ENCODE measurements around the gene LRRC63.

Gene LRRC63

DNA sequence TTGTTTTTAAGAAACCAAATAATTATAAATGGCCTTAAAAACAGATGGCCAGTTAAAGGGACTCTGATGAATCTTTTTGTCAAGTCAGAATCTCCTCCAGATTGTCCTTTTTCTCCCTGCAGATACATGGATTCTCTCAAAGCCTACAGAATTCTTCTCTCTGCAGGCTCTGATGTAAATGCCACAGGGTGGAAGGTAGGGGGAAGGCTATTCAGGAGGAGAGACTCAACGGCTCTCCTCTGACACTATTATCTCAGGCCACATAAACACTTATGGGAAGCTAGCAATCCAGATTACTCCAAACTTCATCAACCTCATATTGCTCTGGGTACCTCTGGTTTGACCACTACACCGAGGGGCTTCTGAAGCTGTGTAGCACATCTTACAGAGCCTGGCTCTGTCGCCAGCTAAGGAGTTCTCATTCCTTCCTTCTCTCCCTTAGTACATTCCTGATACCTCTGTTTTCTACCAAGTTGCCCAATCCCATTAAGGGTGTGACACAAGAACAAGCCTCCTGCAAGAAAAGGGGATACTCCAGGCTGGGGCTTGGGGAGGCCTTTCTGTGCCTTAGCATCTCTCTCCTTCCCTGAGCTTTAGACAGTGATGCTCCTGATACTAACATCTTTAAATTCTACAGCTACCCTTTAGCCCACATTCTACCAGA lies 44.6 kb upstream of the LRRC63 start:
- H3K27ac ChIP-seq: no peak overlapping the region
- H3K4me3 ChIP-seq (ENCODE audit: low read depth, low read length): no peak overlapping the region
- H3K9me3 ChIP-seq (ENCODE audit: severe bottlenecking): no peaks in the 10 kb centered on the region
- no peaks in the 10 kb centered on the region for H3K27me3 ChIP-seq (ENCODE audit: insufficient read depth, low read depth, severe bottlenecking)
- H3K36me3 ChIP-seq: no peaks in the 10 kb centered on the region
- TF ChIP-seq, protein P1, sequence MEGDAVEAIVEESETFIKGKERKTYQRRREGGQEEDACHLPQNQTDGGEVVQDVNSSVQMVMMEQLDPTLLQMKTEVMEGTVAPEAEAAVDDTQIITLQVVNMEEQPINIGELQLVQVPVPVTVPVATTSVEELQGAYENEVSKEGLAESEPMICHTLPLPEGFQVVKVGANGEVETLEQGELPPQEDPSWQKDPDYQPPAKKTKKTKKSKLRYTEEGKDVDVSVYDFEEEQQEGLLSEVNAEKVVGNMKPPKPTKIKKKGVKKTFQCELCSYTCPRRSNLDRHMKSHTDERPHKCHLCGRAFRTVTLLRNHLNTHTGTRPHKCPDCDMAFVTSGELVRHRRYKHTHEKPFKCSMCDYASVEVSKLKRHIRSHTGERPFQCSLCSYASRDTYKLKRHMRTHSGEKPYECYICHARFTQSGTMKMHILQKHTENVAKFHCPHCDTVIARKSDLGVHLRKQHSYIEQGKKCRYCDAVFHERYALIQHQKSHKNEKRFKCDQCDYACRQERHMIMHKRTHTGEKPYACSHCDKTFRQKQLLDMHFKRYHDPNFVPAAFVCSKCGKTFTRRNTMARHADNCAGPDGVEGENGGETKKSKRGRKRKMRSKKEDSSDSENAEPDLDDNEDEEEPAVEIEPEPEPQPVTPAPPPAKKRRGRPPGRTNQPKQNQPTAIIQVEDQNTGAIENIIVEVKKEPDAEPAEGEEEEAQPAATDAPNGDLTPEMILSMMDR (IDR thresholded peaks at IDR 0.05; ENCODE audit: low read depth, low read length): no peak
- no peak for DNase-seq

DNA sequence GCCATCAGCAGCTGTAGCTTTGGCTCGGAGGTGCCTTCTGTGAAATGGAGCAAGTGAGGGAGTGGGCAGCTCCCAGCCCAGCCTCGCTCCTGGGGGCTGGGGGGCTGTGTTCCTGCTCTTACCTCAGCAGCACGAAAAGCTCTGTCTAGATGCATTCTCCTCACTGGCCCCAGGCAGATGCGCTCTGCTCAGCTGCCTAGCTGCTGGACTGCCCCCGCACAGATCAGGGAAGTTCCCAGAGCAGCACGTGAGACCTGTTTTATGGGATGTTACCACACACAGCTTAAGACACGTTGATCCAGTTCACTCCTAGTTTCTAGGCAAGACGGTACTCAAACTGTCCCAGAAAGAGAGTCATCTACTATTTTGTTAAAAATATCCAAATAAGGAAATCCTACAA lies 43.4 kb upstream of the LRRC63 start:
- Histone ChIP-seq H3K36me3 (no peaks in the 10 kb centered on the region), H3K9me3 (ENCODE audit: severe bottlenecking) (no peaks in the 10 kb centered on the region), H3K27me3 (ENCODE audit: insufficient read depth, low read depth, severe bottlenecking) (no peaks in the 10 kb centered on the region), H3K4me3 (ENCODE audit: low read depth, low read length) (no peak overlapping the region), H3K27ac (no peak overlapping the region)
- DNase-seq: no peak
- TF ChIP-seq, protein P1 (IDR thresholded peaks at IDR 0.05; ENCODE audit: low read depth, low read length): no peak

DNA sequence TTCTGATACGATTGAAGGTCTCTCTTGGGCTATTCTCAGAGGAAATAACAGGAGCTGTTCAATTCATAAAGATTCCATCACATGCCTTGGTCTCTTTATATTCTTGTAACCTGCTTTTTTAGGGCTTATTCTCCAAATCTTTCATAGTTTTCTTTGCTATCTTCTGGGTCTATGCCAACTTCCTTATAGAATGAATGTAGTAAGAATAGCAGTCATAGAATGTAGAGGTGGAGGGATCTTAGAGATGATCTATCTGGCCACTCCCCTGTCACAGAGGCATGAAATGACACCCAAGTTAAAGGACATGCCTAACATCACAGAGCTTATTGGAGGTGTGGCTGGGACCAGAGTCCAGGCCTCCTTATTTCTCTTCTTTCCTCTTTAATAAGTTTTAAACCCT lies 42.9 kb upstream of the LRRC63 start:
- H3K36me3 ChIP-seq: no peaks in the 10 kb centered on the region
- no peaks in the 10 kb centered on the region for H3K27me3 ChIP-seq (ENCODE audit: insufficient read depth, low read depth, severe bottlenecking)
- H3K4me3 ChIP-seq (ENCODE audit: low read depth, low read length): no peak overlapping the region
- no peak for DNase-seq
- H3K27ac ChIP-seq: no peak overlapping the region
- TF ChIP-seq, protein P1 (IDR thresholded peaks at IDR 0.05; ENCODE audit: low read depth, low read length): no peak
- no peaks in the 10 kb centered on the region for H3K9me3 ChIP-seq (ENCODE audit: severe bottlenecking)

DNA sequence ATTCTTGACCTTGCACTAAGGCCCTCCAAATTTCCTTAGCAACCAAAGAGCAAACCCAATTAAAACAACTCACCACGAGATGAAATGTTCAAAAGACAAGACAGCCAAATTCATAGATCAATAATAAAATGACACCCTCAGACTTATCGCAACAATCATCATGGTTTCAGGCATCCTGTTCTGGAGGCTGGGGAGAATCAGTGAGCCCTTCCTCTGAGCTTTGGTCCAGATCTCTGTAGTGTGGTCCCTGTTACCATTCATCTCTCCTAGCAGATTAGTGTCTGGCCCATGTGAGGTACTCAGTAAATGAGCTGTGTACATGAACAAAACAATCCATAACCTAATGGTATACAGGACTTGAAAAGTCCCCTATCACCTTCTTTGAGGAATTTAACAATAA lies 42.0 kb upstream of the LRRC63 start:
- no peak overlapping the region for H3K4me3 ChIP-seq (ENCODE audit: low read depth, low read length)
- TF ChIP-seq, protein P1 (IDR thresholded peaks at IDR 0.05; ENCODE audit: low read depth, low read length): no peak
- no peaks in the 10 kb centered on the region for H3K27me3 ChIP-seq (ENCODE audit: insufficient read depth, low read depth, severe bottlenecking)
- H3K9me3 ChIP-seq (ENCODE audit: severe bottlenecking): no peaks in the 10 kb centered on the region
- no peak for DNase-seq
- H3K27ac ChIP-seq: no peak overlapping the region
- H3K36me3 ChIP-seq: no peaks in the 10 kb centered on the region

DNA sequence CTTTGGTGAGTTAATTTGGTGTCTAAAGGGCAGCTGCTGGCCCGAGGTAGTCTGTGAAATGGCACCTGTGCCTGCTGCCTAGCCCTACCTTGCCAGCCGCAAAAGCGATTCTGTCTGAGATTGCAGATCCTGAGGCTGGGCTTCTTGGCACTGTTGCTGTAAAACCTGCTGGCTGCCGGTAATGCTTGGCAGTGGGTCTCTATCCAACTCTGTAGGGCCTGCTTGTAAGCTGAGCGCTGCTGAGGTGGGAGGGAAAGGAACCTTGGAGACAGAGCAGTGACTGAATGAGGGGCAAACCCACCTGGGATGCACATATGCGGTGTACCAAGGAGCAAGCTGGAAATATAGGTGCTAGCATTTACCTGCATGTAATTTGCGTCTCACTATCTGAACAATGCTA lies 41.5 kb upstream of the LRRC63 start:
- no peak for DNase-seq
- H3K36me3 ChIP-seq: no peaks in the 10 kb centered on the region
- TF ChIP-seq, protein P1 (IDR thresholded peaks at IDR 0.05; ENCODE audit: low read depth, low read length): no peak
- H3K27me3 ChIP-seq (ENCODE audit: insufficient read depth, low read depth, severe bottlenecking): no peaks in the 10 kb centered on the region
- no peak overlapping the region for H3K27ac ChIP-seq
- no peak overlapping the region for H3K4me3 ChIP-seq (ENCODE audit: low read depth, low read length)
- H3K9me3 ChIP-seq (ENCODE audit: severe bottlenecking): no peaks in the 10 kb centered on the region

DNA sequence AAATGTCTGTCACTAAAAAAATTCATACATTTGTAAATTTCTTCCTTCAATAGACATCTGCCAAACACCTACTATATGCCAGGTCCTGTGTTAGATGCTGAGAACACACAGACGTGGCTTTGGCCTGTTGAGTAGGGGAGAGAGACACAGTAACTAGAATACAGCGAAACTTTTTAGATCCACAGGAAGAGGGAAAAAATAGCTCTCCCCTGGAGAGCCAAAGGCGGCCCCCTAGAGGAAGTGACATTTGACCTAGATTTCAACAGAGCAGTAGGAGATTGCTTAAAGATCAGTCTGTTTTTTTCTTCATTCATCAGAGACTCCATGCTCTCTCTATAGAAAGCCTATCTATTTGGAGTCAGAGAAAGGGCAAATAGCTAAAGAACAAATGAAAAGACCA lies 41.0 kb upstream of the LRRC63 start:
- Histone ChIP-seq H3K36me3 (no peaks in the 10 kb centered on the region), H3K27ac (no peak overlapping the region), H3K4me3 (ENCODE audit: low read depth, low read length) (no peak overlapping the region), H3K27me3 (ENCODE audit: insufficient read depth, low read depth, severe bottlenecking) (no peaks in the 10 kb centered on the region), H3K9me3 (ENCODE audit: severe bottlenecking) (no peaks in the 10 kb centered on the region)
- TF ChIP-seq, protein P1 (IDR thresholded peaks at IDR 0.05; ENCODE audit: low read depth, low read length): no peak
- DNase-seq: no peak
